ENCODE measurements around the gene ATRN. TPM values are rescaled to one million over a fixed set of nuclear protein-coding genes. Genes with fewer than 3 reads are reported as not detected.
"Not testable (repeated sequence)": the region's sequence is repeated elsewhere in the genome, so short reads cannot be mapped to it uniquely, and the experiment has no call there.

ATRN gene
- total and polyA plus RNA-seq, 4 donors: 4.2 to 38.5 (median 21.2) TPM

DNA sequence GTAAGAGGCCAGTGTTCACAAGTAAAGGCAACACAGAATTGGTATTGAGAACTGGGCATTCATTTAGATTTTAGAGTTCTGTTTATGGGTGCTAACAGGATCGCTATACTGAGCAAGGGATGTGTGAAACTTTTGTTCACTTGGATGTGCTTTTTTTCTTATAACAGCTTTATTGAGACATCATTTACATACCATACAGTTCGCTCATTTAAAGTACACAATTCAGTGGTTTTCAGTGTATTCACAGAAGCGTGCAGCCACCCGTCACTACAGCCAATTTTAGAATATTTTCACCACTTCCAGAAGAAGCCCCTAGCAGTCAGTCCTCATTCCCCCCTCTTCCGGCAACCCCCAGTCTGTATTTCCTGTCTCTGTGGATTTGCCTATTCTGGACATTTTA lies 143.6 kb downstream of the ATRN start:
- DNase-seq: no peak
- H3K4me1 ChIP-seq (ENCODE audit: control insufficient read depth in 5 of 5, insufficient read depth in 5 of 5, low read length in 5 of 5): peaks cover 0 to 45% (median 9%) of the 10 kb centered on the region in 5 donors
- H3K9ac ChIP-seq (ENCODE audit: insufficient read depth in 1 of 2, low read length in 2 of 2): no peak overlapping the region
- no peaks in the 10 kb centered on the region for H3K27me3 ChIP-seq (ENCODE audit: control insufficient read depth in 3 of 3, insufficient read depth in 3 of 3, low read length in 2 of 3)
- no peaks in the 10 kb centered on the region for H3K9me3 ChIP-seq (ENCODE audit: control insufficient read depth in 4 of 4, insufficient read depth in 3 of 4, low read length in 3 of 4)
- no peak overlapping the region for H3K4me3 ChIP-seq
- WGBS, 2 donors: 86 to 91% methylated on average over 5 of the region's 5 CpGs
- TF ChIP-seq, protein P1, sequence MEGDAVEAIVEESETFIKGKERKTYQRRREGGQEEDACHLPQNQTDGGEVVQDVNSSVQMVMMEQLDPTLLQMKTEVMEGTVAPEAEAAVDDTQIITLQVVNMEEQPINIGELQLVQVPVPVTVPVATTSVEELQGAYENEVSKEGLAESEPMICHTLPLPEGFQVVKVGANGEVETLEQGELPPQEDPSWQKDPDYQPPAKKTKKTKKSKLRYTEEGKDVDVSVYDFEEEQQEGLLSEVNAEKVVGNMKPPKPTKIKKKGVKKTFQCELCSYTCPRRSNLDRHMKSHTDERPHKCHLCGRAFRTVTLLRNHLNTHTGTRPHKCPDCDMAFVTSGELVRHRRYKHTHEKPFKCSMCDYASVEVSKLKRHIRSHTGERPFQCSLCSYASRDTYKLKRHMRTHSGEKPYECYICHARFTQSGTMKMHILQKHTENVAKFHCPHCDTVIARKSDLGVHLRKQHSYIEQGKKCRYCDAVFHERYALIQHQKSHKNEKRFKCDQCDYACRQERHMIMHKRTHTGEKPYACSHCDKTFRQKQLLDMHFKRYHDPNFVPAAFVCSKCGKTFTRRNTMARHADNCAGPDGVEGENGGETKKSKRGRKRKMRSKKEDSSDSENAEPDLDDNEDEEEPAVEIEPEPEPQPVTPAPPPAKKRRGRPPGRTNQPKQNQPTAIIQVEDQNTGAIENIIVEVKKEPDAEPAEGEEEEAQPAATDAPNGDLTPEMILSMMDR (IDR thresholded peaks at IDR 0.05; ENCODE audit: control extremely low read depth, extremely low read depth): no peak
- no peak overlapping the region for H3K27ac ChIP-seq (ENCODE audit: low read depth in 1 of 2, low read length in 1 of 2)
- ATAC-seq (ENCODE audit: insufficient read depth, low FRiP score): no peak
- H3K36me3 ChIP-seq (ENCODE audit: control insufficient read depth in 4 of 4, insufficient read depth in 4 of 4, low read length in 4 of 4): peaks cover 0 to 7% (median 0%) of the 10 kb centered on the region in 4 donors

DNA sequence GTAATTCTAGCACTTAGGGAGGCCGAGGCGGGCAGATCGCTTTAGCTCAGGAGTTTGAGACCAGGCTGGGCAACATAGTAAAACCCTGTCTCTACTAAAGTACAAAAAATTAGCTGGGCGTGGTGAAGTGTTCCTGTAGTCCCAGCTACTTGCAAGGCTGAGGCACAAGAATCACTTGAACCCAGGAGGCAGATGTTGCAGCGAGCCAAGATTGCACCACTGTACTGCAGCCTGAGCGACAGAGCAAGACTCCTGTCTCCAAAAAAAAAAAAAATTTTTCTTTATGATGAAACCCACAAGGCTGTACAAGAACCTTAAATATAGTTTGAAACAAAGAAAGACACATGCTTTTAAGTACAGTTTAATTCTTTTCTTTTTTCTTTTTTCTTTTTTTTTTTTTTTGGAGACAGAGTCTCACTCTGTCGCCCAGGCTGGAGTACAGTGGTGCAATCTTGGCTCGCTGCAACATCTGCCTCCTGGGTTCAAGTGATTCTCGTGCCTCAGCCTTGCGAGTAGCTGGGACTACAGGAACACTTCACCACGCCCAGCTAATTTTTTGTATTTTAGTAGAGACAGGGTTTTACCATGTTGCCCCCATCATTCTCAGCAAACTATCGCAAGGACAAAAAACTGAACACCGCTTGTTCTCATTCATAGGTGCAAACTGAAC lies 144.5 kb downstream of the ATRN start:
- not testable (repeated sequence) for H3K27me3 ChIP-seq (ENCODE audit: control insufficient read depth in 3 of 3, insufficient read depth in 3 of 3, low read length in 2 of 3); H3K36me3 ChIP-seq (ENCODE audit: control insufficient read depth in 4 of 4, insufficient read depth in 4 of 4, low read length in 4 of 4); ATAC-seq (ENCODE audit: insufficient read depth, low FRiP score); H3K27ac ChIP-seq (ENCODE audit: low read depth in 1 of 2, low read length in 1 of 2); H3K4me3 ChIP-seq; H3K9ac ChIP-seq (ENCODE audit: insufficient read depth in 1 of 2, low read length in 2 of 2); H3K9me3 ChIP-seq (ENCODE audit: control insufficient read depth in 4 of 4, insufficient read depth in 3 of 4, low read length in 3 of 4)
- peaks cover 0 to 45% (median 9%) of the 10 kb centered on the region in 5 donors for H3K4me1 ChIP-seq (ENCODE audit: control insufficient read depth in 5 of 5, insufficient read depth in 5 of 5, low read length in 5 of 5)
- WGBS, 2 donors: 67 to 72% methylated on average over 13 of the region's 13 CpGs
- DNase-seq: peak in 1 of 3 donors; percentile 43

DNA sequence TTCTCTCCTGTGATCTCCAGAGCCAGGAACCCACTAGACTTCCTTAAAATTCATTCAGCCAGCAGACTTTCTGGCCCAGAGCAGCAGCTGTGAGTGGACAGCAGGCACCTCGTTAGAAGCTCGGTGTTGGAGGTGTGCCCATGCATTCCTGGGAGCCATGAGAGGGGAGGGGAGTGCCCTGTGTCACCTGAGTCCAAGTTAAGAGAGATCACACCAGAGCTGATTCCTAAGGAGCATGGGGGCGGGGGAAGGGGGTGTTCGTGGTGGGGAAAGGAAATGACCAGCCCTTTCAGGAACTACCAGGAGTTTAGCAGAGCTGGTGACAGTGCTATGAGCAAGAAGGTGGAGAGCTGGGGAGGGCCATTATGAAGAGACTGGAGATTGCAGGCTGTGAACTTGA lies 145.4 kb downstream of the ATRN start:
- DNase-seq (peak; percentile 80 to 84 (median 84)), ATAC-seq (ENCODE audit: insufficient read depth, low FRiP score) (peak; percentile 80)
- Histone ChIP-seq H3K4me1 (ENCODE audit: control insufficient read depth in 5 of 5, insufficient read depth in 5 of 5, low read length in 5 of 5) (peaks cover 0 to 45% (median 9%) of the 10 kb centered on the region in 5 donors), H3K27me3 (ENCODE audit: control insufficient read depth in 3 of 3, insufficient read depth in 3 of 3, low read length in 2 of 3) (no peaks in the 10 kb centered on the region), H3K27ac (ENCODE audit: low read depth in 1 of 2, low read length in 1 of 2) (peak overlapping the region in 1 of 2 donors; percentile 79), H3K36me3 (ENCODE audit: control insufficient read depth in 4 of 4, insufficient read depth in 4 of 4, low read length in 4 of 4) (peaks cover 0 to 7% (median 2%) of the 10 kb centered on the region in 4 donors), H3K9ac (ENCODE audit: insufficient read depth in 1 of 2, low read length in 2 of 2) (peak overlapping the region in 1 of 2 donors; percentile 8), H3K4me3 (no peak overlapping the region), H3K9me3 (ENCODE audit: control insufficient read depth in 4 of 4, insufficient read depth in 3 of 4, low read length in 3 of 4) (no peaks in the 10 kb centered on the region)
- 38 to 67% methylated on average over 4 of the region's 4 CpGs for WGBS, 2 donors
- TF ChIP-seq, protein P1 (IDR thresholded peaks at IDR 0.05; ENCODE audit: control extremely low read depth, extremely low read depth): no peak

DNA sequence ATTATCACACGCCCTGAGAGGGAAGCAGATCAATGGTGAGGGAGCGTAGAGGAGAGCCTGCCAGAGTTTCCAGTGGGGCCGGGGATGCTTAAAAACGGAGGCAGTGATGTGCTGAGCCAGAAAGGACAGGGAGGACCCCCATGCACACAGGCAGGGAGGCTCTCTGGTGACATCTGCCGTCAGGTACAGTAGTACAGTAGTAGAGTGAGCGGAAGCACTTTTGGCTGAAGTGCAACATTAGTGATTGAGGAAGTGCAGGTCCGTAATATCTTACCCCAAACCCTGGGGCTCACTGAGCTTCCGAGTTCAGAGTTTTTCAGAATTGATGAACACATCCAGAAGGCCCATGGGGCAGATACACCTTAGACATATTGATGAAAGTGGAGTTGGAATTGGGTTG lies 150.3 kb downstream of the ATRN start:
- no peaks in the 10 kb centered on the region for H3K27me3 ChIP-seq (ENCODE audit: control insufficient read depth in 3 of 3, insufficient read depth in 3 of 3, low read length in 2 of 3)
- H3K4me1 ChIP-seq (ENCODE audit: control insufficient read depth in 5 of 5, insufficient read depth in 5 of 5, low read length in 5 of 5): peaks cover 0 to 15% (median 5%) of the 10 kb centered on the region in 5 donors
- no peak for ATAC-seq (ENCODE audit: insufficient read depth, low FRiP score)
- no peak overlapping the region for H3K4me3 ChIP-seq
- WGBS, 2 donors: 83 to 93% methylated on average over 8 of the region's 8 CpGs
- no peak overlapping the region for H3K9ac ChIP-seq (ENCODE audit: insufficient read depth in 1 of 2, low read length in 2 of 2)
- no peak for DNase-seq
- peaks cover 0 to 7% (median 3%) of the 10 kb centered on the region in 4 donors for H3K36me3 ChIP-seq (ENCODE audit: control insufficient read depth in 4 of 4, insufficient read depth in 4 of 4, low read length in 4 of 4)
- TF ChIP-seq, protein P1 (IDR thresholded peaks at IDR 0.05; ENCODE audit: control extremely low read depth, extremely low read depth): no peak
- H3K9me3 ChIP-seq (ENCODE audit: control insufficient read depth in 4 of 4, insufficient read depth in 3 of 4, low read length in 3 of 4): no peaks in the 10 kb centered on the region
- no peak overlapping the region for H3K27ac ChIP-seq (ENCODE audit: low read depth in 1 of 2, low read length in 1 of 2)

All from lung (tissue), 12 donors.